Ishikawa (cell line): ENCODE measurements around the gene CISTR.

Experiments
- CREB1 ChIP-seq: IDR thresholded peaks from 2 replicates; pipeline ENCODE4 v1.6.1; 2012; ENCODE audit warnings: low read depth
- EP300 ChIP-seq: IDR thresholded peaks from 2 replicates; pipeline ENCODE4 v1.6.1; 2012; ENCODE audit warnings: borderline replicate concordance
- RAD21 ChIP-seq: IDR thresholded peaks from 2 replicates; pipeline ENCODE4 v1.6.1; 2012; ENCODE audit warnings: low read depth
- TF ChIP-seq, protein P1 (sequence below): IDR thresholded peaks from 2 replicates; pipeline ENCODE4 v1.6.1; 2012; ENCODE audit warnings: low read depth, mild to moderate bottlenecking

DNA sequence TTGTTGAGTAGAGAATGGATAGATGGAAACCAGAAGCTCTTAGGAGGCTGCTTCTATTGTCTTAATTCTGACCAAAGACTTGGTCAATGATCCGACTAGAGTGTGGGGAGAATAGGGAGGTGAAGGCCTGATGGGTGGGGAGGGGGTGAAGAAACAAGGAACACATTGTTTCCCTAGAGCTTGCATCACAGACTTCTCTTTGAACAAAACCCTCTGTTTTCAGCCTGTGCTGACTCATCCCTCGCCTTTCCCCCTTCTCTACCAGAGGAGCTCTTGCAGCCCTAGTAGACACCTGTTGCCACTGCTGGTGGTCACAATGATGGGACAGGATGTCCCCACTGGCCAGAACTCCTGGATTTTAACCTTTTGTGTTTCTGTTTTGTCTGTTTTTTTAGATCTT is 46.8 kb upstream of the CISTR start:
- TF ChIP-seq, protein P1, sequence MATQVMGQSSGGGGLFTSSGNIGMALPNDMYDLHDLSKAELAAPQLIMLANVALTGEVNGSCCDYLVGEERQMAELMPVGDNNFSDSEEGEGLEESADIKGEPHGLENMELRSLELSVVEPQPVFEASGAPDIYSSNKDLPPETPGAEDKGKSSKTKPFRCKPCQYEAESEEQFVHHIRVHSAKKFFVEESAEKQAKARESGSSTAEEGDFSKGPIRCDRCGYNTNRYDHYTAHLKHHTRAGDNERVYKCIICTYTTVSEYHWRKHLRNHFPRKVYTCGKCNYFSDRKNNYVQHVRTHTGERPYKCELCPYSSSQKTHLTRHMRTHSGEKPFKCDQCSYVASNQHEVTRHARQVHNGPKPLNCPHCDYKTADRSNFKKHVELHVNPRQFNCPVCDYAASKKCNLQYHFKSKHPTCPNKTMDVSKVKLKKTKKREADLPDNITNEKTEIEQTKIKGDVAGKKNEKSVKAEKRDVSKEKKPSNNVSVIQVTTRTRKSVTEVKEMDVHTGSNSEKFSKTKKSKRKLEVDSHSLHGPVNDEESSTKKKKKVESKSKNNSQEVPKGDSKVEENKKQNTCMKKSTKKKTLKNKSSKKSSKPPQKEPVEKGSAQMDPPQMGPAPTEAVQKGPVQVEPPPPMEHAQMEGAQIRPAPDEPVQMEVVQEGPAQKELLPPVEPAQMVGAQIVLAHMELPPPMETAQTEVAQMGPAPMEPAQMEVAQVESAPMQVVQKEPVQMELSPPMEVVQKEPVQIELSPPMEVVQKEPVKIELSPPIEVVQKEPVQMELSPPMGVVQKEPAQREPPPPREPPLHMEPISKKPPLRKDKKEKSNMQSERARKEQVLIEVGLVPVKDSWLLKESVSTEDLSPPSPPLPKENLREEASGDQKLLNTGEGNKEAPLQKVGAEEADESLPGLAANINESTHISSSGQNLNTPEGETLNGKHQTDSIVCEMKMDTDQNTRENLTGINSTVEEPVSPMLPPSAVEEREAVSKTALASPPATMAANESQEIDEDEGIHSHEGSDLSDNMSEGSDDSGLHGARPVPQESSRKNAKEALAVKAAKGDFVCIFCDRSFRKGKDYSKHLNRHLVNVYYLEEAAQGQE: no peak
- TF ChIP-seq RAD21 (no peak), EP300 (no peak), CREB1 (no peak)
